ENCODE results near the gene SOX15. TPM values are rescaled to one million over a fixed set of nuclear protein-coding genes. Genes with fewer than 3 reads are reported as not detected.

Gene SOX15
- total and polyA plus RNA-seq, 2 of the 13 experiments (the other 11 are each of a cell fraction or from before 2014, with no cell fraction given): 0.07 to 0.18 TPM

DNA sequence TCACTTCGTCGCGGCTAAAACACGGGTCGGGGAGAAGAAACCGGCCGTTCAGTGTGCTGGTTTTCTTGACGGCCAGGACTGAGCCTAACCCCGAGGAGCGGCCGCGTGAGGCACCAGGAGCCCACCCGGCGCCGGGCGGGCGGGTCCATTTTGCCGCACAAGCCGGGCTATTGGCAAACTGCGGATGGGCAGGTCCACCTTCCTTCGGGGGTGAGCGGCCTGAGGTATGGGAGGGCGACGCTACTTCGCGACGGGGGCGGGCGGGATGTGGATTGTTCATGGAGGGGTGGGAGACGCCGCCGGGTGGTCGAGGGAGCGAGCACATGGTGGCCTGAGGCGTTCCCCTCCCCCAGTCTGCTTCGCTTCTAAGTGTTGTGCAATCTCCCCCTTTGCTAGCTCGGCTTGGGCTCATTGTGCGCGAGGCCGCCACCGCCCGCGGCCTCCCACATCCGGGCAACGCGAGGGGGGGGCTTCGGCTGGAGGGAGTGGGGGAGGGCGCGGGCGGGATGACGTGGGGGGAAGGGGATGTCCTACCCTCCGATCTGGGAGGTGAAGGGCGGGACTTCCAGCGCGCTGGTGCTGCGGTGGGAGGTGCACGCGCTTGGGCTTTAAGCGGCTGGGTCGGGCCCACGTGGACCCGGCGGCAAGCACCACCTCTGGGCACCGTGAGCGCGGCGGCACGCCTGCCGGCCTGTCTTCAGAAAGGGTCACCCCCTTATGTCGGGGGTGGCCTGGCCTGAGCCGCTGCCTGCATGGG, 16.4 kb downstream of the SOX15 start (continued):
- TF ChIP-seq TFDP1 (CRISPR knock-in tag; IDR thresholded peaks at IDR 0.05; ENCODE audit: borderline replicate concordance): peak; percentile 82; the same call in 1 of the 2 replicates
- peak; percentile 71 for TF ChIP-seq MNT (IDR thresholded peaks at IDR 0.05)
- no peak for TF ChIP-seq GPN1 (CRISPR knock-in tag; IDR thresholded peaks at IDR 0.05; ENCODE audit: borderline replicate concordance)
- TF ChIP-seq E2F1 (CRISPR knock-in tag; IDR thresholded peaks at IDR 0.05): no peak
- TF ChIP-seq, protein P1, sequence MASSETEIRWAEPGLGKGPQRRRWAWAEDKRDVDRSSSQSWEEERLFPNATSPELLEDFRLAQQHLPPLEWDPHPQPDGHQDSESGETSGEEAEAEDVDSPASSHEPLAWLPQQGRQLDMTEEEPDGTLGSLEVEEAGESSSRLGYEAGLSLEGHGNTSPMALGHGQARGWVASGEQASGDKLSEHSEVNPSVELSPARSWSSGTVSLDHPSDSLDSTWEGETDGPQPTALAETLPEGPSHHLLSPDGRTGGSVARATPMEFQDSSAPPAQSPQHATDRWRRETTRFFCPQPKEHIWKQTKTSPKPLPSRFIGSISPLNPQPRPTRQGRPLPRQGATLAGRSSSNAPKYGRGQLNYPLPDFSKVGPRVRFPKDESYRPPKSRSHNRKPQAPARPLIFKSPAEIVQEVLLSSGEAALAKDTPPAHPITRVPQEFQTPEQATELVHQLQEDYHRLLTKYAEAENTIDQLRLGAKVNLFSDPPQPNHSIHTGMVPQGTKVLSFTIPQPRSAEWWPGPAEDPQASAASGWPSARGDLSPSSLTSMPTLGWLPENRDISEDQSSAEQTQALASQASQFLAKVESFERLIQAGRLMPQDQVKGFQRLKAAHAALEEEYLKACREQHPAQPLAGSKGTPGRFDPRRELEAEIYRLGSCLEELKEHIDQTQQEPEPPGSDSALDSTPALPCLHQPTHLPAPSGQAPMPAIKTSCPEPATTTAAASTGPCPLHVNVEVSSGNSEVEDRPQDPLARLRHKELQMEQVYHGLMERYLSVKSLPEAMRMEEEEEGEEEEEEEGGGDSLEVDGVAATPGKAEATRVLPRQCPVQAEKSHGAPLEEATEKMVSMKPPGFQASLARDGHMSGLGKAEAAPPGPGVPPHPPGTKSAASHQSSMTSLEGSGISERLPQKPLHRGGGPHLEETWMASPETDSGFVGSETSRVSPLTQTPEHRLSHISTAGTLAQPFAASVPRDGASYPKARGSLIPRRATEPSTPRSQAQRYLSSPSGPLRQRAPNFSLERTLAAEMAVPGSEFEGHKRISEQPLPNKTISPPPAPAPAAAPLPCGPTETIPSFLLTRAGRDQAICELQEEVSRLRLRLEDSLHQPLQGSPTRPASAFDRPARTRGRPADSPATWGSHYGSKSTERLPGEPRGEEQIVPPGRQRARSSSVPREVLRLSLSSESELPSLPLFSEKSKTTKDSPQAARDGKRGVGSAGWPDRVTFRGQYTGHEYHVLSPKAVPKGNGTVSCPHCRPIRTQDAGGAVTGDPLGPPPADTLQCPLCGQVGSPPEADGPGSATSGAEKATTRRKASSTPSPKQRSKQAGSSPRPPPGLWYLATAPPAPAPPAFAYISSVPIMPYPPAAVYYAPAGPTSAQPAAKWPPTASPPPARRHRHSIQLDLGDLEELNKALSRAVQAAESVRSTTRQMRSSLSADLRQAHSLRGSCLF (CRISPR knock-in tag; IDR thresholded peaks at IDR 0.05; ENCODE audit: borderline replicate concordance): no peak
- TF ChIP-seq ZNF12 (CRISPR knock-in tag; IDR thresholded peaks at IDR 0.05): no peak
- TF ChIP-seq ATF4 (CRISPR knock-in tag; IDR thresholded peaks at IDR 0.05): peak in 1 of 2 experiments; percentile 27; a peak in 1 of 4 replicates
- TF ChIP-seq, protein P2, sequence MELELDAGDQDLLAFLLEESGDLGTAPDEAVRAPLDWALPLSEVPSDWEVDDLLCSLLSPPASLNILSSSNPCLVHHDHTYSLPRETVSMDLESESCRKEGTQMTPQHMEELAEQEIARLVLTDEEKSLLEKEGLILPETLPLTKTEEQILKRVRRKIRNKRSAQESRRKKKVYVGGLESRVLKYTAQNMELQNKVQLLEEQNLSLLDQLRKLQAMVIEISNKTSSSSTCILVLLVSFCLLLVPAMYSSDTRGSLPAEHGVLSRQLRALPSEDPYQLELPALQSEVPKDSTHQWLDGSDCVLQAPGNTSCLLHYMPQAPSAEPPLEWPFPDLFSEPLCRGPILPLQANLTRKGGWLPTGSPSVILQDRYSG (CRISPR knock-in tag; IDR thresholded peaks at IDR 0.05): no peak
- TF ChIP-seq ZFP37 (CRISPR knock-in tag; IDR thresholded peaks at IDR 0.05; ENCODE audit: borderline replicate concordance): no peak
- TF ChIP-seq ZBTB34 (CRISPR knock-in tag; IDR thresholded peaks at IDR 0.05): no peak
- no peak for TF ChIP-seq PLRG1 (conservative IDR thresholded peaks at IDR 0.05)
- TF ChIP-seq ZNF343 (CRISPR knock-in tag; IDR thresholded peaks at IDR 0.05): no peak
- TF ChIP-seq E2F5 (CRISPR knock-in tag; conservative IDR thresholded peaks at IDR 0.05): 0 out of 2 replicates have a peak, but pooled peaks have one; percentile 30
- no peak for TF ChIP-seq PHF5A (CRISPR knock-in tag; IDR thresholded peaks at IDR 0.05; ENCODE audit: low read depth, unreplicated experiment)

Measured in HepG2 (cell line).